GM18519 (cell line): Measurements from ENCODE around the gene IGSF9.

Experiments
- ATAC-seq: cut with Tn5 transposase; IDR thresholded peaks from one replicate; pipeline ENCODE4 v1.9.1; 2021; ENCODE audit warnings: mild to moderate bottlenecking, moderate library complexity; ENCODE audit not compliant: unreplicated experiment, low FRiP score

Gene IGSF9

GRCh38 chr1:159977364-159978106 lies 32.1 kb upstream of the IGSF9 start:
- ATAC-seq = no peak

DNA sequence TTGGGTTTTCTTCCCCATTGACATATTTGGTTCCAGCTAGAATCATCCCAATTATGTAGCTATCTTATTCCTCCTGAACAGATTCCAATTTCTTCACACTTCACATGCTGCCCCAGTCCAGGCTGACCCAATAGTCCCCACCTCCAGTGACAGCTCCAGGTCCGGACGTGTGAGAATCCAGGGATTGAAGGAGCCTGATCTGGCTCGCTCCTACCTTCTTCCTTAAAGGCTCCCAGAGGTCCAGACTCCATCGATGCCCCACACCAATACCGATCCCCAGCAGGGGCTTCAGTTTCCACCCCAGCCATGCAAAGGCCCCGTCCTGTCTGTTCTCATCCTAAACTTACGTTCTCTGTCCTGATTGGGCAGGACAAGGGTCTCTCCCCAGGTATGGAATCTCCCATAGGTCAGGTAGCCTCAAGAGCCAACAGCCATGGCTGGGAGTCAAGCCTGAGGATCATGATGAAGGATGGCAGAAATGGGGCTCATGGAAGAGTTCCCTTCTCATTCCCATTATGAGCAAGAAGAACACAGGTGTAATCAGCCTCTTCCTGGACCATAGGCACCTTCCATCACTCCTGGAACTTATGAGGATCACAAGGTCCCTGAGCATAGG lies 29.0 kb upstream of the IGSF9 start:
- no peak for ATAC-seq

GRCh38 chr1:159973350-159973940 lies 28.0 kb upstream of the IGSF9 start:
- no peak for ATAC-seq

DNA sequence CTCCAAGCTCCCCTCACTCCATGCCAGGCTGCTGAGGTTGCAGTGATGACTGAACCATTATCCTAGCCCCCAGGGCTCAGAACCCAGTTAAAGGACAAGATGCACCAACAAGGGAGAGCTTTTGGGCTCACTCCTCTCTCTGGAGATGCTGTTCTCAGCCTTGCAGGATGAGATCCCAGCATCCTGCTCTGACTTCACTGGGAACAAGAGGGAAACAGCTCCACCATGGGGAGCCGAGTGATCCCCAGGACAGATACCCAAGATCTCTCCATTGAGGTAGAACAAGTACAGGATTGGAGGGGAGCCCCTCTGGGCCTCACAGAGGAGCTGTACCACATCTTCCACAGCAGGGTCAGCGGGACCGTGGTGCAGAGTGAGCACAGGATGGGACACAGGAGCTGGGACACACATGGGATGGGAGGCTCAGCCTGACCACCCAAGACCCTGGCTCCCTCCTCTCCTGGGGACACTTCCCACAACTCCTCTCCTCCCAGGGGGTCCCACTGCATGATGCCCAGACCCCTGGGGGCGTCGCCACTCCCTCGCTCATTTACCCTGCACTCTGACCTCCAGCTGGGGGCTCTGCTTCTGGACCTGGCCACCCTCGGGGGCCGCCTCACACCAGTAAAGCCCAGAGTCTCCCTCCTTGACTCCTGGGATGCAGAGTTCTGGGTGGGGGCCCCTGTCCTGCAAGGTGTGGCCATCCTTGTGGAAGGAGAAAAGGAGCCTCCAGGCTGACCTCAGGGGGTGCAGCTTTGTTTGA lies 27.2 kb upstream of the IGSF9 start:
- ATAC-seq = no peak

DNA sequence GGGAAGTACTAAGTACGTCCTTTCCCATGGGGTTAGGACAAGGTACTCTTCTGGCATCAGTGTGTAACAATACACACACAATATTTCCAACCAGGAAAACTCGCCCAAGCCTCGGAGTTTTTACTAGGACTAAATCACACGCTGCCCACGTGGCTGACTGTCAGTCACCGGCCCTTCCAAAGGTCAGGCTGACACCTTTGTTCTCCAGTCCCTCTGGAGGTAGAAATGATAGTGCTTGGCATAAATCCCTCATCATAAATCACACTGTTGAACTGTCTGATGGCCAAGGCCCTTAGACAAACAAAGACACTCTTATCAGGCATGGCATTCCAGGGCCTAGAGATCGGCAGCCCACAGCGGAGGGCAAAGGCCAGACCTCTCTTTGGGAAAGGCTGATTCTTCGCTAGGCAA lies 25.5 kb upstream of the IGSF9 start:
- no peak for ATAC-seq

GRCh38 chr1:159968901-159969300 lies 23.5 kb upstream of the IGSF9 start:
- no peak for ATAC-seq

DNA sequence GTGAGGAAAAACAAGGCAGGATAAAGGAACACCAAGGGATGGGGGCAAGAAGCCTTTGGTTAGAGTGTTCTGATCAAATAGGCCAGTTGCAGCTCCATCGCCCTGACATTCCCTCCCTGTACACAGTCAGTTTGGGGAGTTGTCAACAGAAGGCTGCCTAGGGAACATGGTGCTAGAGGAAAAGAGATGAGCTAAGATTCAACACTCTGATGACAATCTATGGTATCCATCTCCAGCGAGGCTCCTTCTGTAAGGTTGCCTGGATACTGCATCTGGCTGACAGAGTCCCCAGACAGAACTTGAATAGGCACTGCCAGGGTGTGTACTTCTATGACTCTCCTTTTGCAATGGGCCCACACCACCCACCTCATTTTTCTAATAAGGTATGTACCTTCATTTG lies 19.9 kb upstream of the IGSF9 start:
- ATAC-seq = no peak

- ATAC-seq = no peak
Measured at GRCh38 chr1:159964144-159964543, 18.7 kb upstream of the IGSF9 start.

DNA sequence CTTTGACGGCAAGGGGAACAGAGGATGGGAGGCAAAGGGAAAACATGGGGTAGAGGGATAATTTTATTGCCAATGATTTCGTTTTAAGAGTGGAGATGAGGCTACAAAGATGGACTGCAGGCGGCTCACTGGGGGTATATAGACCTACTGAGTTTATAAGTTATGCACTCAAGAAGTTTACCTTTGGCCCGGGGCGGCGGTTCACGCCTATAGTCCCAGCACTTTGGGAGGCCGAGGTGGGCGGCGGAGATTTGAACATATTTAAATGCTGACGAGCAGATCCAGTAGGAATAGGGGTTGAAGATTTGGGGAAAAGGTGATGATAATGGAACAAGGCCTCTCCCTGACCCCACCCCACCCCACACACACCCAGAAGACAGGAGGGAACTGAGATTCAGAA lies 16.8 kb upstream of the IGSF9 start:
- no peak for ATAC-seq

GRCh38 chr1:159961636-159962035 lies 16.2 kb upstream of the IGSF9 start:
- no peak for ATAC-seq

GRCh38 chr1:159960721-159961381 lies 15.4 kb upstream of the IGSF9 start:
- no peak for ATAC-seq

GRCh38 chr1:159959451-159959850 lies 14.0 kb upstream of the IGSF9 start:
- ATAC-seq = no peak

DNA sequence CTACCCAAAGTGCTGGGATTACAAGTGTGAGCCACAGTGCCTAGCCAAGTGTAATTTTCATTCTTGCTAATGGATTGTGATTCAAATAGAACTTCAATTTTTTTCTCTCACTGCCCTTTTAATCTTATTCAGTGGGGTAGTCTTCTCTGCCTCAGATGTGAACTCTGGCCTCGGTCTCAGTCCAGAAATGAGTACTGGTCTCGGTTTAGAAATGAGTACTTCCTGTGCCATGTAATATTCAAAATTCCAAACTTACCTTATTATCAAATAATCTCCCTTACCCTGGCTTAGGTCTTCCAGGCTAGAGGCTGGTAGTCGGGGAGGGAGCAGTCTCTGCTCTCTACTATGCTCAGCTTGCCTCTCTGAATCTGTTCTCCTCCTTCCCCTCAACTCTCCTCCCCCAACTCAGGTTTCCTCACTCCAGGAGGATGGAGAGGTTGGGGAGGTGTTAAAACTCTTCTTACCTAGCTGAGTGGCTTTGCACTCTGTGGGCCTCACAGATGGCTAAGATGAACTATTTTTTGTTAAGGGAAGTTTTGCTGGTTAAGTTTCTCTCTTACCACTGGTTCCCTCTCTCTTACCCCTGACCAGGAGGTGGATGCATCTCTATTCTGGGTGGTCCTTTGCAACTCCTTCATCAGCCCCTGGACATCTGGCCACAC lies 13.4 kb upstream of the IGSF9 start:
- no peak for ATAC-seq

DNA sequence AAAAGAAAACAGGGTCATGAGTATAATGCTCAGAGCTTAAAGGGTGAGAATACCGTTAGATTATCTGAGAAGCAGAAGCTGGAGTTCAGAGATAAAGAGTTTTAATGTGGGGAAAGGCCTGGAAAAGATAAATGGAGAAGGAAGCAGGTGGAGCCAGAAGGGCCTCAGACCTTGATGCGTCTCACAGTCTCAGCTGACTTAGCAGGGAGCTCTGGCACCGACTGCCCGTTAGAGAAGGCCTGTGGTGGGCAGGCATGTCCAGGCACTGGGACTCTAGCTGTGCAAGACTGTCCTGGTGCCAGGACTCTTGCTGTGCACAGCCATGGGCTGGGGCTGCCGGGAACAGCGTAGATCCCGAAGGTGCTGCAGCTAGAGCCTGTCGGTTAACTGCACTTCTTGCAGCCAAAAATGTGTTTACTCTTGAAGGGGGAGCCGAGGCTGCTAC lies 12.4 kb upstream of the IGSF9 start:
- no peak for ATAC-seq

DNA sequence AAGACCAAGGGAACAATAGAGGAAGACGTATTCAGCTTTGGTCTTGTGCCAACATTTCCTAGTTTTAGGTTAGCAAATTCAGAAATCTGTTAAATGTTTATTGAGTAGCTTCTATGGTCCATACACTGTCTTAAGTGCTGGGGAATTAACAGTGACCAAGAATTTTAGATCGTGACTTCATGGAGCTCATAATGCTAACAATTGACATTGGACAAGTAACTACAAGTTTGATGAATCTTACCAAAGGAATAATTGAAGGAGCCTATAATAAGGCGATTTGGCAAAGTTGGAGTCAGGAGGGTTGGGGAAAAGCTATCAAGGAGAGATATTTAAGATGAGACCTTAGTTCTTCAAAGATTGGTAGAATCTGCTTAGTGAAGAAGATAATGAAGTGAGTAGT lies 10.0 kb upstream of the IGSF9 start:
- no peak for ATAC-seq

GRCh38 chr1:159953536-159954515 lies 8.4 kb upstream of the IGSF9 start, which contains the start of gene SLAMF9:
SLAMF9 (minus strand) TSS chr1:159954237; CDS start chr1:159954137, 100 bp downstream.
- ATAC-seq = no peak

GRCh38 chr1:159952932-159953331 lies 7.5 kb upstream of the IGSF9 start:
- no peak for ATAC-seq

- no peak for ATAC-seq
Measured at GRCh38 chr1:159951551-159951950, 6.1 kb upstream of the IGSF9 start.

GRCh38 chr1:159951016-159951415 lies 5.6 kb upstream of the IGSF9 start:
- ATAC-seq = no peak
